Lower leg skin (tissue), 3 donors: Measurements from ENCODE around the gene PAX7.

ENCODE experiments used
- POLR2A ChIP-seq, 2 donors: fragments of 450-650 bp; IDR thresholded peaks; one replicate each; pipeline ENCODE4 v1.6.1; 2016 to 2017; ENCODE audit warnings: antibody characterized with exemption in 2 of 2, mild to moderate bottlenecking in 1 of 2, moderate library complexity in 1 of 2
- TF ChIP-seq, protein P1 (sequence below), 3 donors: fragments of 450-650 bp; IDR thresholded peaks; one replicate each; pipeline ENCODE4 v1.5.1; 2016; ENCODE audit warnings: antibody characterized with exemption in 3 of 3, mild to moderate bottlenecking in 3 of 3, moderate library complexity in 2 of 3

DNA sequence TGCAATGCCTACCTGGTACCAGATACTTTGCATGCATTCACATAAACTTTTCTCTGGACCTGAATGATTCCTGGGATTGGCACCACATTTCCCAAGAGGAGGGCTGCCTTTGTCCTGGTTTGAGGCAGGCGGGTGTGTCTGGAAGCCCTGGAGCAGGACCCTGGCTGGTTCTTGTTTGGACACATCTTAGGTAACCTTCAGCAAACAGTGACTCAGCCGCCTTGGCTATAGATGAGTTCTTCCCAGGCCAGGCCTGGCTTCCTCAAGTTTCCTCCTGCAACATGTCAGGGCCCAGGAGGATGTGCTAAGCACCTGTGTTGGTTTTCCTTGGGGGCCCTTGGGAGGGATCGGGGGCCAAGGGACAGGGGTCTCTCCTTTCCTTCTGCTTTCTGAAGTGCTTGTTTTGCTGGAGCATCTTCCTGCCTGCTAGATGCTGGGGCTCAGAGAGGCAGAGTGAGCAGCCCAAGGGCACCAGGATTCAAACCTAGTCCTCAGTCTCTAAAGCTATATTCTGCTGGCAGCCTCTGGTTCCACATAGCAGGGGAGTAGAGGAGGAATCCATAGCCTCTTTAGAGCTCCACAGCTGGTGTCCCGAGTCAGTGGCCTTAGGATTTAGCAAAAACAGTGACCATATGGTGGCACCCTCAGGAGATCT is 38.2 kb downstream of the PAX7 start:
- TF ChIP-seq, protein P1, sequence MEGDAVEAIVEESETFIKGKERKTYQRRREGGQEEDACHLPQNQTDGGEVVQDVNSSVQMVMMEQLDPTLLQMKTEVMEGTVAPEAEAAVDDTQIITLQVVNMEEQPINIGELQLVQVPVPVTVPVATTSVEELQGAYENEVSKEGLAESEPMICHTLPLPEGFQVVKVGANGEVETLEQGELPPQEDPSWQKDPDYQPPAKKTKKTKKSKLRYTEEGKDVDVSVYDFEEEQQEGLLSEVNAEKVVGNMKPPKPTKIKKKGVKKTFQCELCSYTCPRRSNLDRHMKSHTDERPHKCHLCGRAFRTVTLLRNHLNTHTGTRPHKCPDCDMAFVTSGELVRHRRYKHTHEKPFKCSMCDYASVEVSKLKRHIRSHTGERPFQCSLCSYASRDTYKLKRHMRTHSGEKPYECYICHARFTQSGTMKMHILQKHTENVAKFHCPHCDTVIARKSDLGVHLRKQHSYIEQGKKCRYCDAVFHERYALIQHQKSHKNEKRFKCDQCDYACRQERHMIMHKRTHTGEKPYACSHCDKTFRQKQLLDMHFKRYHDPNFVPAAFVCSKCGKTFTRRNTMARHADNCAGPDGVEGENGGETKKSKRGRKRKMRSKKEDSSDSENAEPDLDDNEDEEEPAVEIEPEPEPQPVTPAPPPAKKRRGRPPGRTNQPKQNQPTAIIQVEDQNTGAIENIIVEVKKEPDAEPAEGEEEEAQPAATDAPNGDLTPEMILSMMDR (IDR thresholded peaks at IDR 0.05): no peak
- TF ChIP-seq POLR2A (IDR thresholded peaks at IDR 0.05): no peak
